HT1080 (cell line): Measurements from ENCODE around the gene WNT16. TPM values are rescaled to one million over a fixed set of nuclear protein-coding genes. Genes with fewer than 3 reads are reported as not detected.
A peak's percentile ranks its signal among the peaks of the same experiment; 100 is the strongest.

Experiments used
- DNase-seq: peaks from one replicate; pipeline ENCODE4 v3.0.0-alpha.2; 2015; ENCODE audit warnings: low read depth
- total RNA-seq: library from RNA; depleted of rRNA; stranded (reverse); fragments of >200 nt; shearing (Covaris generic); gene quantifications from 2 replicates; pipeline ENCODE4 v1.2.3, GENCODE V29; 2014

Gene WNT16
- total RNA-seq, 1 experiment from 2014 or later: not detected

GRCh38 chr7:121342631-121343030 is 13.8 kb downstream of the WNT16 start:
- DNase-seq: no peak

- DNase-seq: no peak
Measured at GRCh38 chr7:121343302-121343701, 14.5 kb downstream of the WNT16 start.

- no peak for DNase-seq
Measured at GRCh38 chr7:121344093-121344492, 15.3 kb downstream of the WNT16 start.

GRCh38 chr7:121344497-121344896 is 15.7 kb downstream of the WNT16 start:
- DNase-seq: no peak

- DNase-seq: no peak
Measured at GRCh38 chr7:121351682-121352081, 22.9 kb downstream of the WNT16 start.

GRCh38 chr7:121352323-121352722 is 23.5 kb downstream of the WNT16 start:
- no peak for DNase-seq

GRCh38 chr7:121355574-121355973 is 26.8 kb downstream of the WNT16 start:
- DNase-seq: no peak

GRCh38 chr7:121360564-121360963 is 31.8 kb downstream of the WNT16 start:
- DNase-seq: peak; percentile 8

GRCh38 chr7:121366852-121367431 is 38.1 kb downstream of the WNT16 start:
- DNase-seq: peak; percentile 21

GRCh38 chr7:121369462-121369861 is 40.7 kb downstream of the WNT16 start:
- no peak for DNase-seq

GRCh38 chr7:121371367-121371766 is 42.6 kb downstream of the WNT16 start:
- DNase-seq: no peak

- DNase-seq: no peak
Measured at GRCh38 chr7:121371883-121372282, 43.1 kb downstream of the WNT16 start.

GRCh38 chr7:121372376-121373010 is 43.7 kb downstream of the WNT16 start:
- DNase-seq: no peak

- DNase-seq: no peak
Measured at GRCh38 chr7:121373177-121373576, 44.4 kb downstream of the WNT16 start.

- DNase-seq: no peak
Measured at GRCh38 chr7:121376979-121377378, 48.2 kb downstream of the WNT16 start.

GRCh38 chr7:121379930-121380329 is 51.1 kb downstream of the WNT16 start:
- DNase-seq: no peak

- DNase-seq: no peak
Measured at GRCh38 chr7:121382473-121382872, 53.7 kb downstream of the WNT16 start.

GRCh38 chr7:121383235-121383910 is 54.6 kb downstream of the WNT16 start:
- DNase-seq: no peak

- no peak for DNase-seq
Measured at GRCh38 chr7:121384265-121384664, 55.5 kb downstream of the WNT16 start.

- DNase-seq: no peak
Measured at GRCh38 chr7:121385056-121385799, 56.4 kb downstream of the WNT16 start.

GRCh38 chr7:121385800-121386179 is 57.0 kb downstream of the WNT16 start:
- no peak for DNase-seq

- DNase-seq: no peak
Measured at GRCh38 chr7:121388950-121389349, 60.1 kb downstream of the WNT16 start.
